Suprapubic skin (tissue), 4 donors: ENCODE data around the gene UACA.

Source experiments
- POLR2A ChIP-seq, 2 donors: fragments of 450-650 bp; IDR thresholded peaks; one replicate each; pipeline ENCODE4 v1.6.1; 2017; ENCODE audit warnings: antibody characterized with exemption in 2 of 2, mild to moderate bottlenecking in 2 of 2, moderate library complexity in 2 of 2
- POLR2AphosphoS5 ChIP-seq, 3 donors: sonication (generic); formaldehyde crosslinking; IDR thresholded peaks; one replicate each; pipeline ENCODE4 v1.6.1; 2017; ENCODE audit warnings: antibody characterized with exemption in 3 of 3
- TF ChIP-seq, protein P1 (sequence below), 2 donors: fragments of 200-600 bp in 1 of 2; fragments of 450-650 bp in 1 of 2; sonication (generic) in 1 of 2; IDR thresholded peaks; one replicate each; pipeline ENCODE4 v1.5.1; 2016 to 2019; ENCODE audit warnings: antibody characterized with exemption in 2 of 2, mild to moderate bottlenecking in 1 of 2, moderate library complexity in 1 of 2

DNA sequence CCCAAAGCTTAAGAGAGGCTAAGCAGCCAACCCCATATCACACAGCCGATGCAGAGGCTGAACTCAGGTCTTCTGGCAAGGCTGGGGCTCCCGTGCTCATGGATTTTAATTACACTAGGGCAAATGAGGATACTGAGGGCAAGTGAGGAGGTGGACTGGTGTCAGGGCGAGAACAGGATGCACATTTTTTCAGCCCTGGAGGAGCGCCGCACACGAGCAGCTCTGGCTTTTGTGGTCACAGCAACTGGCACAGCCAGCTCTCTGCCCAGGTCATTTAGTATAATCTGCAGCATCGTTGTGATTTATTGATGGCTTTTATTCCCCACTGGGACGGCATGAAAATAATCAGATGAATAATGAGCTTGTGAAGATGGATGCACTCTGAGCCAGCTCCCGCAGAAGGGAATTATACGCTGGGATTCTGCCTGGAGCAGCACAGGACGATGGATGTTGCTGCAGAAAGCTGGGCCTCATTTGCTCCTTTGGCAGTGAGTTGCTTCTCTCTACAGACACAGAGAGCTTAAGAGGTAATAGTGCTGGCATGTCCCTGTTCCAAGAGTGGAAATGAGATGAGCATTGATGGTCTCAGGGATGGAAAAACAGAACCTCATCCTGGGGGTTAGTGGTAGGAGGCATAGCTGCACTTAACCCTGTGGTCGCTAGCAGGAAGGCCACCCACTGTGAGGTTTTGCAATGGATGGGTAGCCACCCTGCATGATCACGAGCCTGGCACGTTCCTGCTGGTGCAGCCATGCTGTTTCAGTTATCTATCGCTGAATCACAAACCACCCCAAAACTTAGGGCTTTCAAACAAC is 135.4 kb downstream of the UACA start:
- TF ChIP-seq, protein P1, sequence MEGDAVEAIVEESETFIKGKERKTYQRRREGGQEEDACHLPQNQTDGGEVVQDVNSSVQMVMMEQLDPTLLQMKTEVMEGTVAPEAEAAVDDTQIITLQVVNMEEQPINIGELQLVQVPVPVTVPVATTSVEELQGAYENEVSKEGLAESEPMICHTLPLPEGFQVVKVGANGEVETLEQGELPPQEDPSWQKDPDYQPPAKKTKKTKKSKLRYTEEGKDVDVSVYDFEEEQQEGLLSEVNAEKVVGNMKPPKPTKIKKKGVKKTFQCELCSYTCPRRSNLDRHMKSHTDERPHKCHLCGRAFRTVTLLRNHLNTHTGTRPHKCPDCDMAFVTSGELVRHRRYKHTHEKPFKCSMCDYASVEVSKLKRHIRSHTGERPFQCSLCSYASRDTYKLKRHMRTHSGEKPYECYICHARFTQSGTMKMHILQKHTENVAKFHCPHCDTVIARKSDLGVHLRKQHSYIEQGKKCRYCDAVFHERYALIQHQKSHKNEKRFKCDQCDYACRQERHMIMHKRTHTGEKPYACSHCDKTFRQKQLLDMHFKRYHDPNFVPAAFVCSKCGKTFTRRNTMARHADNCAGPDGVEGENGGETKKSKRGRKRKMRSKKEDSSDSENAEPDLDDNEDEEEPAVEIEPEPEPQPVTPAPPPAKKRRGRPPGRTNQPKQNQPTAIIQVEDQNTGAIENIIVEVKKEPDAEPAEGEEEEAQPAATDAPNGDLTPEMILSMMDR (IDR thresholded peaks at IDR 0.05), result no peak
- no peak for TF ChIP-seq POLR2A (IDR thresholded peaks at IDR 0.05)
- no peak for TF ChIP-seq POLR2AphosphoS5 (IDR thresholded peaks at IDR 0.05)
